Dendritic cell treated with granulocyte-macrophage colony-stimulating factor and Interleukin-4, amounts not matched to agents 40 ng/mL and 50 ng/mL, for 4 days (primary cell): ENCODE results near the gene SFRP5.

ENCODE experiments used
- H3K27ac Mint-ChIP-seq: one replicate; pipeline ENCODE4 v1.8.0; 2022; ENCODE audit warnings: mild to moderate bottlenecking, mixed read lengths
- H3K27me3 Mint-ChIP-seq: one replicate; pipeline ENCODE4 v1.8.0; 2022; ENCODE audit warnings: mild to moderate bottlenecking, mixed read lengths
- H3K36me3 Mint-ChIP-seq: one replicate; pipeline ENCODE4 v1.8.0; 2022; ENCODE audit warnings: low read depth, mixed read lengths
- H3K4me1 Mint-ChIP-seq: one replicate; pipeline ENCODE4 v1.8.0; 2022; ENCODE audit warnings: low read depth, mixed read lengths
- H3K4me3 Mint-ChIP-seq: one replicate; pipeline ENCODE4 v1.8.0; 2022; ENCODE audit warnings: mild to moderate bottlenecking, moderate library complexity, mixed read lengths
- H3K9me3 Mint-ChIP-seq: one replicate; pipeline ENCODE4 v1.8.0; 2022; ENCODE audit warnings: mixed read lengths
- intact Hi-C: fragments of 100-400 bp; cut with micrococcal nuclease; formaldehyde crosslinking; loops from one replicate; pipeline ENCODE4 v1.15.0; 2022

The SFRP5 gene

GRCh38 chr10:97731346-97732051, 40.3 kb downstream of the SFRP5 start:
- Mint-ChIP-seq H3K27ac (no peak overlapping the region), H3K27me3 (no peaks in the 10 kb centered on the region)
- intact Hi-C loops = loop anchor here (1.0 to 5.0 kb wide), 4 partner anchors 21 to 159 kb away; partner anchors contain the start of gene ANKRD2

GRCh38 chr10:97729014-97729413, 42.8 kb downstream of the SFRP5 start:
- intact Hi-C loops = no loop called here
- Mint-ChIP-seq H3K36me3 (no peaks in the 10 kb centered on the region), H3K27me3 (no peaks in the 10 kb centered on the region), H3K4me1 (peaks cover 11% of the 10 kb centered on the region), H3K9me3 (no peaks in the 10 kb centered on the region), H3K4me3 (no peak overlapping the region), H3K27ac (no peak overlapping the region)

More at GRCh38 chr10:97731346-97732051, 40.3 kb downstream of the SFRP5 start:
- peaks cover 11% of the 10 kb centered on the region for H3K4me1 Mint-ChIP-seq
- no peaks in the 10 kb centered on the region for H3K9me3 Mint-ChIP-seq
- no peaks in the 10 kb centered on the region for H3K36me3 Mint-ChIP-seq
- no peak overlapping the region for H3K4me3 Mint-ChIP-seq

GRCh38 chr10:97726636-97727178, 45.1 kb downstream of the SFRP5 start:
- Mint-ChIP-seq H3K4me3 (no peak overlapping the region), H3K36me3 (peaks cover 9% of the 10 kb centered on the region), H3K9me3 (no peaks in the 10 kb centered on the region), H3K4me1 (peaks cover 16% of the 10 kb centered on the region), H3K27me3 (no peaks in the 10 kb centered on the region), H3K27ac (no peak overlapping the region)
- intact Hi-C loops = no loop called here

DNA sequence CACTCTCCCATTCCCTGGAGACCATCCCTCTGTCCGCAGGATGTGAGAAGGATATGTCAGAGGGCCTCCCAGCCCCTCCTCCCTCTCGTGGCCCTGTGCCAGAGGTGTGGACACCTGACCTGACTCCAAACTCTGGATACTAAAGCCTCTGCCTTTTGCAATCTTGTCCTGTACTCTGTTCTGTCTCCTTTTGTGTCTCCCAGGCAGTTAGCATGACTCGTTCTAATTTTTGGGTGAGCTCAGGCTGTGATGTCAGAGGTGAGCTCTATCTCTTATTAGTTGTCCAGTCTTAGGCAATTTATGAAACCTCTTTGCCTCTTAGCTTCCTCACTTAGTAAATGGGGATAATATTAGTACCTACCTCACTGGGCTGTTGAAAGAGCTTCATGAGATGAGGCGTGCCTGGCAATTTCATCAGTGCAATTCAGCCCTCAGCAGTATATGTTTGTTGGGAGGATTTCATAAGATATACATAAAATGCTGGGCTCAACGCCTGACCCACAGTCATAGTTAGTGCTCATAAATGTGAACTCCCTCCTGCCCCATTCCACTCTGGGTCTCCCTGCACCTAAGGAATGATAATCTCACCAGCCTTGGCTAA, 47.4 kb downstream of the SFRP5 start:
- no peak overlapping the region for H3K27ac Mint-ChIP-seq
- H3K36me3 Mint-ChIP-seq = peaks cover 29% of the 10 kb centered on the region
- peaks cover 20% of the 10 kb centered on the region for H3K4me1 Mint-ChIP-seq
- H3K9me3 Mint-ChIP-seq = no peaks in the 10 kb centered on the region
- intact Hi-C loops = no loop called here
- H3K4me3 Mint-ChIP-seq = no peak overlapping the region
- H3K27me3 Mint-ChIP-seq = no peaks in the 10 kb centered on the region

DNA sequence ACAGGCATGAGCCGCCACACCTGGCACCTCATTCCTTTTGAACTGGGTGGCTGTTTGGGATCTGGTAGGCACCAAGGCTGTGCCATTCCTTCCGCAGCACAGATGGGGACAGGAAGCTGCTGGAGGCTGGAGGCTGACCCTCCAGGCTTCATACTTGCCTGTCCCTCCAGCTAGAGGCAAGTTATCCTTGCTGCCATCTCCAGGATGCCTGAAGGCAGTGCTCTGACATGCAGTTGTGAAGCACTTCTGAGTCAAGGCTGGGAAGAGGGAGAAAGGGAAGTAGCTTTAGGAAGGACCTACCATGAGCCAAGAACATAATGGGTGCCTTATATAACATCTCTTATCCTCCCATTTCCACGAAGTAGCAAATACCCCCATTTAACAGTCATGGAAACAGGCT, 48.8 kb downstream of the SFRP5 start:
- Mint-ChIP-seq H3K4me3 (no peak overlapping the region), H3K4me1 (peaks cover 34% of the 10 kb centered on the region), H3K9me3 (no peaks in the 10 kb centered on the region), H3K27me3 (no peaks in the 10 kb centered on the region), H3K27ac (no peak overlapping the region), H3K36me3 (peaks cover 43% of the 10 kb centered on the region)
- intact Hi-C loops = no loop called here

DNA sequence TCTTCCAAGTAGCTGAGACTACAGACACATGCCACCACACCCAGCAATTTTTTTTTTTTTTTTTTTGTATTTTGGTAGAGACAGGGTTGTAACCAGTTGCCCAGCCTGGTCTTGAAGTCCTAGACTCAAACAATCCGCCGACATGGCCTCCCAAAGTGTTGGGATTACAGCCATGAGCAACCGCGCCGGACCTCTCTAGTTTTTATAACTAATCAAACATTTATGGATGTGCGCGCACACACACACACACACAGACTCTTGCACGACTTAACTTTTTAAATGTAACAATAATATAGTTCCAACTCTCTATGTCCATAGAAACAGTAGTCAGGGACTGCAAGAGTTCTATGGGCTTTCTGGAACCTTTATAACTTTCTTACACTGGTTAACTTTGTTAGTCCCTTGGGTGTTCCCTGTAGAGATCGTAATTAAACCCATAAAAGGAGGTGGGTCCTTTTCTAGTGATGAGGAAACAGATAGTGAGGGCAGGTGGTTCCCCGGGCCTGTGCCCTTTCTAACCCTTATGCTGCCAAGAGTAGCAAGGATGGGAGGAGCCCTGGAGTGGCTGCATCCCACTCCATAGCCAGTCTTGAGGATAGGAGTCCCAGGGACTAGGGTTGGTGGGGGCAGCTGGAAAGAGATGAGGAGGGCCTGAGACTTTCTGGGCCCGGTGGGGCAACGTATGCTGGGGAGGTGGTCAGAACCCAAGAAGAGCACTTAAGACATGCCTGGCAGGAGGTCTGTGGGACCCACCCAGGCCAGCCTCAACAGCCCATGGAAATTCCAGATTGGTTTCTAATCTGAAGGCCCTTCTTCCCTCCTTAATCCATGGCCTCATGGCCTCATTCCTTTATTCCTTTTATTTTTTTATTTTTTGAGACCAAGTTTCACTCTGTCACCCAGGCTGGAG, 49.7 kb downstream of the SFRP5 start:
- no peaks in the 10 kb centered on the region for H3K27me3 Mint-ChIP-seq
- H3K27ac Mint-ChIP-seq = no peak overlapping the region
- intact Hi-C loops = no loop called here
- H3K4me1 Mint-ChIP-seq = peaks cover 43% of the 10 kb centered on the region
- no peak overlapping the region for H3K4me3 Mint-ChIP-seq
- no peaks in the 10 kb centered on the region for H3K9me3 Mint-ChIP-seq
- H3K36me3 Mint-ChIP-seq = peaks cover 52% of the 10 kb centered on the region

DNA sequence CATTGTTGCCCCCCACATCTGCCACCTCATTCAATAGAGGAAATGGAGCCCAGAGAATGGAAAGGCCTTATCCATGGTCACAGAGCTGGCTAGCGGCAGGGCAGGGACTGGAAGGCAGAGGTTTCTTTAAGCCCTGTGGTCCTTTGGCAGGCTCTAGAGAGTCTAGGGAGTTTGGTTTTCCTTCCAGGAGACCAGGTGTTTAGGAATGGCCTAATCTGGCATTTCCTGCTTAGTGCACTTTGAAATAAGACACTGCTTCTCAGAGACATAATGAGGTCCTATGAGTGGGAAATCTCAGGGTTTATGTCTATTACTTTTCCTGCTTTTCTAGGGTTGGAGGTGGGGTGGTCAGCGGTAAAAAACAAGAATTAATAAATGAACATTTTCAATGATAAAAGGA, 52.2 kb downstream of the SFRP5 start:
- intact Hi-C loops = no loop called here
- Mint-ChIP-seq H3K36me3 (peaks cover 77% of the 10 kb centered on the region), H3K27ac (no peak overlapping the region), H3K4me1 (peaks cover 62% of the 10 kb centered on the region), H3K9me3 (no peaks in the 10 kb centered on the region), H3K4me3 (no peak overlapping the region), H3K27me3 (no peaks in the 10 kb centered on the region)

DNA sequence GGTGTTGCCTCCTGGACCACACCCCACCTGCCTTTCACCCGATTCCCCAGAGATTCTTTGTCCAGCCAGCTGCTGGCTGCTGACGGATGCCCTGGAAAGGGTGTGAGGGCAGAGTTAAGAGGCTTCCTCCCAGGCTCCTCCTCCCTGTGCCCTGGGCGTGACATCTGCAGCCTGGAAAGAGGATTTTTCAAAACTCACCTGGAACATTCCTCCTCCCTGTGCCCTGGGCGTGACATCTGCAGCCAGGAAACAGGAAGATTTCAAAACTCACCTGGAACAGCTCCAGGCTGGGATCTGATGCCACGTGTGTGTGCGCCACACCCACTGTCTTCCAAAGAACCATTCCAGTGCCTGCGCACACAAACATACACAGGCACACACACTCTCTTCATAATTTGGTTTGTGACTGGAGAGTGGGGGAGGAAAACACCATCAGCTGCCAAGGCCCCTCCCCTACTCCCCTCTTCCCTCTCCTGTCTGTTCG, 53.1 kb downstream of the SFRP5 start:
- Mint-ChIP-seq H3K4me1 (peaks cover 61% of the 10 kb centered on the region), H3K4me3 (no peak overlapping the region)
- intact Hi-C loops = no loop called here

GRCh38 chr10:97718178-97718577, 53.6 kb downstream of the SFRP5 start:
- intact Hi-C loops = no loop called here
- Mint-ChIP-seq H3K4me1 (peaks cover 64% of the 10 kb centered on the region), H3K27me3 (no peaks in the 10 kb centered on the region), H3K9me3 (no peaks in the 10 kb centered on the region), H3K36me3 (peaks cover 91% of the 10 kb centered on the region), H3K4me3 (peak overlapping the region; percentile 10), H3K27ac (peak overlapping the region; percentile 54)

More for the DNA sequence above, 53.1 kb downstream of the SFRP5 start:
- Mint-ChIP-seq H3K36me3 (peaks cover 86% of the 10 kb centered on the region), H3K27ac (peak overlapping the region; percentile 54), H3K9me3 (no peaks in the 10 kb centered on the region), H3K27me3 (no peaks in the 10 kb centered on the region)

DNA sequence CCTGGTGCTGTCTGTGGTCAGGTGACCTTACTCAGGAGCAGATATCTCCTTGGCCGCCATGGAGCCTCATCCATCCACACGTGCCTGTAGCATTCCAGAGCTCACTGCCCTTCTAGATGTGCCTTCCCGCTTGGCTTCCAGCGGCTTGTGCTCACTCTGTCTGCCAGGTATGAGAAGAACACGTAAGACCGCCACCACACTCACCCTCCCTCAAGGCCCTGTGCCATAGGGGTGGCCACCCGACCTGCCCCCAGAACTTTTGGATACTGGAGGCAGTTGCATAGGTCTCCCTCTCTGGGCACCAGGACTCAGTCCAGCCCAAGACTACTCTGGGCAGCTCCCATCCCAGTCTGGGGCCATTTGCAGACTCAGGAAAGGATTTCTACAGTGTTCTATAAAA, 54.2 kb downstream of the SFRP5 start:
- Mint-ChIP-seq H3K9me3 (no peaks in the 10 kb centered on the region), H3K27ac (peak overlapping the region; percentile 54)

More for the DNA sequence above, 54.2 kb downstream of the SFRP5 start:
- intact Hi-C loops = no loop called here
- Mint-ChIP-seq H3K4me3 (no peak overlapping the region), H3K27me3 (no peaks in the 10 kb centered on the region), H3K36me3 (peaks cover 95% of the 10 kb centered on the region), H3K4me1 (peaks cover 69% of the 10 kb centered on the region)
